H1 (cell line): ENCODE measurements around the gene CCDC184. TPM values are rescaled to one million over a fixed set of nuclear protein-coding genes. Genes with fewer than 3 reads are reported as not detected.

Experiments
- CTCF ChIA-PET: fragments of 300-600 bp; sonication (Branson Sonifier 250); formaldehyde crosslinking; loops from one replicate; lab custom pipeline; 2021; ENCODE audit not compliant: partially characterized antibody; lab: Charles Lee
- POLR2A ChIA-PET: fragments of 300-600 bp; sonication (Branson Sonifier 250); formaldehyde crosslinking; loops from one replicate; lab custom pipeline; 2021; ENCODE audit warnings: inconsistent platforms; ENCODE audit not compliant: partially characterized antibody; lab: Charles Lee
- DNase-seq, 2 experiments: peaks; one replicate each; pipeline versions ENCODE4 v3.0.0 to v3.0.0-alpha.2; 2010 to 2022; ENCODE audit warnings: low spot score in 2 of 2, low read depth in 1 of 2, mixed read lengths in 1 of 2
- FAIRE-seq: peaks from 2 replicates; lab custom pipeline; 2011; peaks lifted over from hg19 to GRCh38; lab: Jason Lieb, UNC
- H2AFZ ChIP-seq: 2 replicates; pipeline ENCODE4 v1.8.1; 2012; ENCODE audit warnings: low read length, inconsistent platforms
- H2AK5ac ChIP-seq: 2 replicates; pipeline ENCODE4 v1.6.1; 2013; ENCODE audit warnings: low read depth, low read length
- H2BK120ac ChIP-seq: replicated peaks from 2 replicates; pipeline ENCODE3; 2013; ENCODE audit warnings: low read depth, low read length, inconsistent platforms
- H2BK12ac ChIP-seq: 2 replicates; pipeline ENCODE4 v1.6.1; 2013; ENCODE audit warnings: low read depth, low read length
- H2BK15ac ChIP-seq: 2 replicates; pipeline ENCODE4 v1.6.1; 2013; ENCODE audit warnings: low read length
- H2BK20ac ChIP-seq: 2 replicates; pipeline ENCODE4 v1.6.1; 2013; ENCODE audit warnings: low read length
- H2BK5ac ChIP-seq: 2 replicates; pipeline ENCODE4 v1.6.1; 2013; ENCODE audit warnings: low read depth, low read length
- H3K14ac ChIP-seq: 2 replicates; pipeline ENCODE4 v1.6.1; 2013; ENCODE audit warnings: inconsistent platforms; ENCODE audit not compliant: insufficient read length
- H3K18ac ChIP-seq: 2 replicates; pipeline ENCODE4 v1.6.1; 2013; ENCODE audit warnings: low read length; ENCODE audit errors: extremely low read depth
- H3K23ac ChIP-seq: 2 replicates; pipeline ENCODE4 v1.6.1; 2013; ENCODE audit warnings: inconsistent platforms; ENCODE audit not compliant: insufficient read length
- H3K23me2 ChIP-seq: 2 replicates; pipeline ENCODE4 v1.6.1; 2013; ENCODE audit warnings: low read depth, low read length
- H3K27ac ChIP-seq: 2 replicates; pipeline ENCODE4 v1.6.1; 2011; ENCODE audit warnings: low read depth, low read length, inconsistent platforms
- H3K27me3 ChIP-seq, 4 experiments: replicated peaks in 1 of 4; 1 replicate in 1 of 4; 2 replicates in 3 of 4; pipeline versions ENCODE4 v1.6.1 to v1.8.1; 2011 to 2013; ENCODE audit warnings: low read length in 3 of 4, mild to moderate bottlenecking in 3 of 4, inconsistent platforms in 2 of 4, mixed read lengths in 2 of 4, moderate library complexity in 1 of 4; ENCODE audit not compliant: control insufficient read depth in 3 of 4, insufficient read depth in 3 of 4; ENCODE audit errors: extremely low read depth in 1 of 4
- H3K36me3 ChIP-seq, 4 experiments: 2 replicates each; pipeline versions ENCODE4 v1.6.1 to v1.8.1; 2011 to 2013; ENCODE audit warnings: mild to moderate bottlenecking in 4 of 4, low read length in 3 of 4, moderate library complexity in 2 of 4, control low read depth in 1 of 4, inconsistent platforms in 1 of 4; ENCODE audit not compliant: insufficient read depth in 4 of 4, control insufficient read depth in 2 of 4
- H3K4ac ChIP-seq: replicated peaks from 2 replicates; pipeline ENCODE3; 2013; ENCODE audit warnings: low read length, low read depth, mixed read lengths, inconsistent platforms; ENCODE audit not compliant: insufficient read length
- H3K4me1 ChIP-seq, 4 experiments: replicated peaks in 1 of 4; 1 replicate in 1 of 4; 2 replicates in 3 of 4; pipeline versions ENCODE4 v1.6.1 to v1.8.1; 2011 to 2013; ENCODE audit warnings: low read length in 3 of 4, inconsistent platforms in 2 of 4, mixed read lengths in 1 of 4; ENCODE audit not compliant: insufficient read depth in 4 of 4, control insufficient read depth in 3 of 4
- H3K4me2 ChIP-seq, 2 experiments: 2 replicates each; pipeline versions ENCODE4 v1.6.1 to v1.8.1; 2011 to 2013; ENCODE audit warnings: low read depth in 2 of 2, low read length in 2 of 2, control low read depth in 1 of 2, inconsistent platforms in 1 of 2, mild to moderate bottlenecking in 1 of 2; ENCODE audit not compliant: insufficient read depth in 1 of 2
- H3K4me3 ChIP-seq, 4 experiments: fragments of 200-600, 300-600 bp in 1 of 4; sonication (generic), shearing (Covaris generic), sonication (Bioruptor Twin) in 1 of 4; 2 replicates each; pipeline versions ENCODE4 v1.5.1 to v1.8.1; 2011 to 2016; ENCODE audit warnings: low read length in 4 of 4, low read depth in 3 of 4, control low read depth in 2 of 4, inconsistent platforms in 2 of 4, mild to moderate bottlenecking in 2 of 4, mixed read lengths in 1 of 4, moderate library complexity in 1 of 4; ENCODE audit not compliant: insufficient read depth in 2 of 4; ENCODE audit errors: extremely low read depth in 1 of 4
- H3K56ac ChIP-seq: replicated peaks from 2 replicates; pipeline ENCODE3; 2013; ENCODE audit warnings: low read depth, mild to moderate bottlenecking, mixed read lengths, low read length, inconsistent platforms; ENCODE audit not compliant: insufficient read length
- H3K79me1 ChIP-seq: 2 replicates; pipeline ENCODE4 v1.6.1; 2013; ENCODE audit warnings: low read depth, low read length, control low read depth
- H3K79me2 ChIP-seq, 2 experiments: 2 replicates each; pipeline versions ENCODE4 v1.6.1 to v1.8.1; 2012 to 2013; ENCODE audit warnings: low read length in 2 of 2, mild to moderate bottlenecking in 2 of 2, inconsistent platforms in 1 of 2; ENCODE audit not compliant: insufficient read depth in 2 of 2, control insufficient read depth in 1 of 2
- H3K9ac ChIP-seq, 4 experiments: replicated peaks in 1 of 4; 1 replicate in 1 of 4; 2 replicates in 3 of 4; pipeline versions ENCODE4 v1.6.1 to v1.8.1; 2011 to 2013; ENCODE audit warnings: low read depth in 3 of 4, low read length in 3 of 4, control low read depth in 2 of 4, mild to moderate bottlenecking in 2 of 4, moderate library complexity in 2 of 4, inconsistent platforms in 1 of 4; ENCODE audit errors: extremely low read depth in 1 of 4
- H3K9me3 ChIP-seq, 2 experiments: 2 replicates each; pipeline versions ENCODE4 v1.6.1 to v1.8.1; 2012 to 2013; ENCODE audit warnings: mild to moderate bottlenecking in 2 of 2, moderate library complexity in 2 of 2, control low read depth in 1 of 2, inconsistent platforms in 1 of 2, low read depth in 1 of 2, low read length in 1 of 2, mixed read lengths in 1 of 2; ENCODE audit not compliant: insufficient read depth in 2 of 2
- H4K20me1 ChIP-seq, 2 experiments: replicated peaks in 1 of 2; 2 replicates each; pipeline versions ENCODE3 to v1.8.1; 2011 to 2013; ENCODE audit warnings: inconsistent platforms in 2 of 2, low read length in 2 of 2, mild to moderate bottlenecking in 1 of 2; ENCODE audit not compliant: insufficient read depth in 2 of 2, control insufficient read depth in 1 of 2
- H4K5ac ChIP-seq: 2 replicates; pipeline ENCODE4 v1.6.1; 2013; ENCODE audit warnings: low read length, low read depth, mixed read lengths, inconsistent platforms; ENCODE audit not compliant: insufficient read length
- H4K8ac ChIP-seq: 2 replicates; pipeline ENCODE4 v1.8.0; 2013; ENCODE audit warnings: mild to moderate bottlenecking, moderate library complexity, low read length, inconsistent platforms; ENCODE audit not compliant: insufficient read depth; ENCODE audit errors: extremely low read depth
- H4K91ac ChIP-seq: replicated peaks from 2 replicates; pipeline ENCODE3; 2013; ENCODE audit warnings: low read length, mixed read lengths, inconsistent platforms; ENCODE audit not compliant: insufficient read length
- CBX8 ChIP-seq: fragments of 300-800, 300-1000 bp; sonication (generic); IDR thresholded peaks from 2 replicates; pipeline ENCODE4 v1.7.1; 2016; ENCODE audit warnings: low read depth, low read length, borderline replicate concordance
- CHD2 ChIP-seq: IDR thresholded peaks from 2 replicates; pipeline ENCODE4 v1.6.1; 2012; ENCODE audit warnings: low read length, improper control_type of control experiment
- KDM5A ChIP-seq: fragments of 200-600 bp; IDR thresholded peaks from 2 replicates; pipeline ENCODE4 v1.7.1; 2012; ENCODE audit warnings: mild to moderate bottlenecking, low read length, inconsistent platforms, mixed read lengths
- RAD21 ChIP-seq, 2 experiments: IDR thresholded peaks in 1 of 2; conservative IDR thresholded peaks in 1 of 2; 2 replicates each; pipeline ENCODE4 v1.6.1; 2011; ENCODE audit warnings: low read depth in 2 of 2, low read length in 2 of 2, improper control_type of control experiment in 1 of 2, inconsistent platforms in 1 of 2, mild to moderate bottlenecking in 1 of 2, moderate library complexity in 1 of 2
- RXRA ChIP-seq: IDR thresholded peaks from 2 replicates; pipeline ENCODE4 v1.6.1; 2011; ENCODE audit warnings: low read depth, mild to moderate bottlenecking, low read length, moderate library complexity; ENCODE audit not compliant: insufficient read depth
- SUZ12 ChIP-seq: fragments of 200-600 bp; sonication (generic); IDR thresholded peaks from 2 replicates; pipeline ENCODE4 v1.6.1; 2012; ENCODE audit warnings: mild to moderate bottlenecking, inconsistent platforms, low read length, moderate library complexity, mixed read lengths
- YY1 ChIP-seq: IDR thresholded peaks from 2 replicates; pipeline ENCODE4 v1.6.1; 2011; ENCODE audit warnings: low read depth, mild to moderate bottlenecking, low read length
- WGBS, 2 experiments: shearing (Covaris generic) in 1 of 2; methylation state at CpG; one replicate each; pipeline versions ENCODE4 v1.1.6 to v1.1.7; 2013 to 2015; ENCODE audit warnings: low lambda C conversion rate in 2 of 2, mixed read lengths in 2 of 2, inconsistent platforms in 1 of 2, low coverage in 1 of 2, missing lambda C conversion rate in 1 of 2; ENCODE audit not compliant: insufficient replicate concordance in 2 of 2, insufficient coverage in 1 of 2, insufficient read length in 1 of 2; ENCODE audit errors: extremely low coverage in 1 of 2, missing lambda C conversion rate in 1 of 2; 5-methylcytosine and 5-hydroxymethylcytosine counted together
- polyA plus RNA-seq, 7 experiments: library from polyadenylated mRNA; depleted of rRNA in 3 of 7; stranded (reverse) in 5 of 7; unstranded in 2 of 7; fragments of >200 nt in 5 of 7; fragments of 200-250 nt in 2 of 7; gene quantifications; 1 replicate in 5 of 7; 2 replicates in 1 of 7; 4 replicates in 1 of 7; pipeline versions ENCODE4 v1.2.1 to v1.2.3, GENCODE V29; 2011 to 2013; ENCODE audit warnings: missing spikeins in 2 of 7, mixed read lengths in 2 of 7
- total RNA-seq: library from RNA; stranded (reverse); fragmentation: NEBNext Ultra II Directional; extraction: Animal tissue kit (Norgen Biotek cat#: 25700); gene quantifications from 2 replicates; pipeline ENCODE4 v1.2.1, GENCODE V29; 2021

CCDC184 gene
- total and polyA plus RNA-seq, 2 of the 8 experiments (the other 6 are each of a cell fraction or from before 2014, with no cell fraction given) = 2.2 to 3.0 TPM

DNA sequence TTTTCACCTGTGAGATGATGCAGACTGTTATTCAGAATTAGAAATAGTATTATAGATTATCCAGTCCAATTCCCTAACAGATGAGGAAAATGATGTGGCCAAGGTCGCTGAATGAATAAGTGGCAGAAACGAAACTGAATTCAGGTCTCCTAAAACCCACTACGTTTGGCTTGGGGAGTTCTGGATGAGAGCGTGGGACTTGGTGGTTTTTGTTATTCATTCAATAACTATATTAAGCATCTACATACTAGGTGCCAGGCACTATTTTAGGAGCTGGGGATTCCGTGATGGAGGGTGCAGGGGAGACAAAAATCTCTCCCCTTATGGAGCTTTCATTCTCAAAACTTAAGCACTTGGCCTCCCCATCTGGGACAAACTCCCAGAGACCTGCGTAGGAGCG is 813 bp upstream of the CCDC184 start:
- Histone ChIP-seq H3K27ac (no peak overlapping the region), H3K4me1 (peaks cover 6 to 20% (median 11%) of the 10 kb centered on the region in 4 experiments; a peak in 6 of 7 replicates), H4K20me1 (no peaks in the 10 kb centered on the region), H3K36me3 (no peaks in the 10 kb centered on the region), H4K91ac (no peak overlapping the region), H3K56ac (no peak overlapping the region), H3K27me3 (peaks cover 8 to 39% (median 25%) of the 10 kb centered on the region in 4 experiments), H2BK12ac (no peak overlapping the region), H3K4me2 (peak overlapping the region; percentile 94 to 97), H3K4ac (no peak overlapping the region), H2BK20ac (no peak overlapping the region), H3K4me3 (peak overlapping the region; percentile 35 to 80 (median 72); a peak in 7 of 8 replicates), H2BK5ac (no peak overlapping the region), H3K79me1 (no peaks in the 10 kb centered on the region), H2AK5ac (no peak overlapping the region), H3K79me2 (no peaks in the 10 kb centered on the region), H4K8ac (no peak overlapping the region), H3K18ac (no peak overlapping the region), H3K23ac (no peak overlapping the region), H3K23me2 (peaks cover 14% of the 10 kb centered on the region; the same call in 1 of the 2 replicates), H3K14ac (no peak overlapping the region), H2BK120ac (no peak overlapping the region), H2BK15ac (no peak overlapping the region), H2AFZ (peak overlapping the region; percentile 43; the same call in 1 of the 2 replicates), H3K9me3 (no peaks in the 10 kb centered on the region; a peak in 1 of 4 replicates), H4K5ac (no peak overlapping the region), H3K9ac (no peak overlapping the region)
- ChIA-PET CTCF (interaction anchor here (0.8 to 1.3 kb wide), 15 partner anchors 9 to 440 kb away, joined by 3 to 14 read pairs (median 4); partner anchors contain the start of genes ASB8 and PFKM), POLR2A (interaction anchor here (0.6 to 1.6 kb wide), 6 partner anchors 9 to 255 kb away, joined by 3 to 8 read pairs (median 4); partner anchors contain the start of gene ASB8)
- 19% methylated on average over 7 of the region's 7 CpGs; no CpG with 5 or more reads in 1 of the 2 experiments for WGBS, 2 experiments
- FAIRE-seq (no peak), DNase-seq (no peak)
- TF ChIP-seq KDM5A = no peak
- no peak for TF ChIP-seq RXRA
- TF ChIP-seq CHD2 = no peak
- no peak for TF ChIP-seq CBX8
- no peak for TF ChIP-seq YY1
- TF ChIP-seq SUZ12 = no peak
- TF ChIP-seq RAD21 (IDR thresholded peaks at IDR 0.05 in 1 of 2, conservative IDR thresholded peaks at IDR 0.05 in 1 of 2; ENCODE audit: low read depth in 2 of 2, low read length in 2 of 2) = no peak
